Right atrium auricular region (tissue), 2 donors: ENCODE data around the gene APOBEC4. TPM values are rescaled to one million over a fixed set of nuclear protein-coding genes. Genes with fewer than 3 reads are reported as not detected.

Source experiments
- DNase-seq: peaks from one replicate; pipeline ENCODE4 v3.0.0-alpha.2; 2019; ENCODE audit warnings: low spot score
- H3K27ac ChIP-seq, 2 donors: fragments of 200-600 bp; sonication (generic); 1 replicate in 1 of 2; 2 replicates in 1 of 2; pipeline ENCODE4 v1.5.1; 2016 to 2019
- H3K27me3 ChIP-seq, 2 donors: fragments of 200-600 bp; sonication (generic); one replicate each; pipeline versions ENCODE4 v1.5.1 to v1.6.0; 2017 to 2019
- H3K36me3 ChIP-seq: fragments of 200-600 bp; sonication (generic); one replicate; pipeline ENCODE4 v1.5.1; 2016
- H3K4me1 ChIP-seq, 2 donors: fragments of 200-600 bp; sonication (generic); one replicate each; pipeline versions ENCODE4 v1.5.1 to v1.6.0; 2017 to 2019
- H3K4me3 ChIP-seq, 2 donors: fragments of 200-600 bp; sonication (generic); 1 replicate in 1 of 2; 2 replicates in 1 of 2; pipeline ENCODE4 v1.5.1; 2017 to 2019; ENCODE audit warnings: mild to moderate bottlenecking in 1 of 2, moderate library complexity in 1 of 2
- H3K9me3 ChIP-seq, 2 donors: fragments of 200-600 bp; sonication (generic); one replicate each; pipeline ENCODE4 v1.5.1; 2019
- CTCF ChIP-seq, 2 donors: fragments of 200-600 bp; sonication (generic); IDR thresholded peaks; one replicate each; pipeline ENCODE4 v1.5.1; 2019; ENCODE audit warnings: antibody characterized with exemption in 2 of 2
- total RNA-seq, 2 donors: library from RNA; depleted of rRNA; stranded (reverse); fragments of >200 nt; gene quantifications; one replicate each; pipeline ENCODE4 v1.1.0, GENCODE V29; 2016

The APOBEC4 gene
- total RNA-seq, 2 donors from 2014 or later: not detected

- H3K36me3 ChIP-seq: no peaks in the 10 kb centered on the region
- TF ChIP-seq CTCF (IDR thresholded peaks at IDR 0.05): no peak
- peaks cover 0 to 8% of the 10 kb centered on the region in 2 donors for H3K4me1 ChIP-seq
- no peak overlapping the region for H3K4me3 ChIP-seq
- H3K9me3 ChIP-seq: no peaks in the 10 kb centered on the region
- no peaks in the 10 kb centered on the region for H3K27me3 ChIP-seq
- no peak for DNase-seq
- no peak overlapping the region for H3K27ac ChIP-seq
Observed at GRCh38 chr1:183602510-183602909, 50.6 kb downstream of the APOBEC4 start.

- H3K27ac ChIP-seq: peak overlapping the region; percentile 7 to 44
- no peaks in the 10 kb centered on the region for H3K27me3 ChIP-seq
- no peak for DNase-seq
- H3K36me3 ChIP-seq: no peaks in the 10 kb centered on the region
- TF ChIP-seq CTCF (IDR thresholded peaks at IDR 0.05): no peak
- H3K4me1 ChIP-seq: peaks cover 0 to 8% of the 10 kb centered on the region in 2 donors
- no peaks in the 10 kb centered on the region for H3K9me3 ChIP-seq
- no peak overlapping the region for H3K4me3 ChIP-seq
Observed at GRCh38 chr1:183600634-183601033, 52.5 kb downstream of the APOBEC4 start.

- DNase-seq: peak; percentile 87
- Histone ChIP-seq H3K4me1 (peaks cover 0 to 8% of the 10 kb centered on the region in 2 donors), H3K4me3 (no peak overlapping the region), H3K9me3 (no peaks in the 10 kb centered on the region), H3K27ac (peak overlapping the region; percentile 7 to 44), H3K27me3 (no peaks in the 10 kb centered on the region), H3K36me3 (no peaks in the 10 kb centered on the region)
- no peak for TF ChIP-seq CTCF (IDR thresholded peaks at IDR 0.05)
Observed at GRCh38 chr1:183600136-183600535, 53.0 kb downstream of the APOBEC4 start.

GRCh38 chr1:183598386-183598785 is 54.7 kb downstream of the APOBEC4 start:
- Histone ChIP-seq H3K4me3 (no peak overlapping the region), H3K4me1 (peaks cover 0 to 8% of the 10 kb centered on the region in 2 donors), H3K9me3 (no peaks in the 10 kb centered on the region), H3K27ac (peak overlapping the region in 1 of 2 donors; percentile 17), H3K36me3 (no peaks in the 10 kb centered on the region), H3K27me3 (no peaks in the 10 kb centered on the region)
- no peak for TF ChIP-seq CTCF (IDR thresholded peaks at IDR 0.05)
- DNase-seq: no peak

- H3K27me3 ChIP-seq: no peaks in the 10 kb centered on the region
- no peak overlapping the region for H3K27ac ChIP-seq
- DNase-seq: no peak
- peaks cover 0 to 8% of the 10 kb centered on the region in 2 donors for H3K4me1 ChIP-seq
- no peaks in the 10 kb centered on the region for H3K9me3 ChIP-seq
- no peaks in the 10 kb centered on the region for H3K36me3 ChIP-seq
- TF ChIP-seq CTCF (IDR thresholded peaks at IDR 0.05): no peak
- no peak overlapping the region for H3K4me3 ChIP-seq
Observed at GRCh38 chr1:183597656-183598347, 55.3 kb downstream of the APOBEC4 start.

- no peak overlapping the region for H3K27ac ChIP-seq
- DNase-seq: no peak
- H3K36me3 ChIP-seq: no peaks in the 10 kb centered on the region
- no peak overlapping the region for H3K4me3 ChIP-seq
- H3K27me3 ChIP-seq: no peaks in the 10 kb centered on the region
- H3K9me3 ChIP-seq: no peaks in the 10 kb centered on the region
- H3K4me1 ChIP-seq: peaks cover 0 to 8% of the 10 kb centered on the region in 2 donors
- no peak for TF ChIP-seq CTCF (IDR thresholded peaks at IDR 0.05)
Observed at GRCh38 chr1:183596500-183596899, 56.6 kb downstream of the APOBEC4 start.
